Motor neuron (in vitro differentiated cells): ENCODE results near the gene NCS1. TPM values are rescaled to one million over a fixed set of nuclear protein-coding genes. Genes with fewer than 3 reads are reported as not detected.
A peak's percentile ranks its signal among the peaks of the same experiment; 100 is the strongest.

ENCODE experiments used
- ATAC-seq, 8 experiments: fragments of 200-7000 bp; cut with Tn5 transposase; replicated peaks in 6 of 8; 2 replicates each; pipeline ENCODE4 v1.8.0; 2021; ENCODE audit warnings: mild to moderate bottlenecking in 8 of 8, moderate library complexity in 8 of 8
- H3K27ac ChIP-seq, 2 donors: fragments of 250-450 bp; sonication (Bioruptor Pico); 2 replicates each; pipeline ENCODE4 v1.9.0; 2021; ENCODE audit warnings: antibody characterized with exemption in 2 of 2, mild to moderate bottlenecking in 2 of 2, moderate library complexity in 1 of 2
- H3K4me1 ChIP-seq, 2 donors: fragments of 250-450 bp; sonication (Bioruptor Pico); replicated peaks in 1 of 2; 2 replicates each; pipeline ENCODE4 v1.6.1; 2021; ENCODE audit warnings: antibody characterized with exemption in 2 of 2, mild to moderate bottlenecking in 2 of 2, moderate library complexity in 1 of 2
- H3K4me3 ChIP-seq, 5 donors: fragments of 250-450 bp; sonication (Bioruptor Pico); 2 replicates each; pipeline ENCODE4 v1.9.0; 2021; ENCODE audit warnings: antibody characterized with exemption in 5 of 5, mild to moderate bottlenecking in 5 of 5, moderate library complexity in 4 of 5
- WGBS, 10 experiments: fragments of 450-650 bp; shearing (Covaris generic); methylation state at CpG; one replicate each; pipeline ENCODE4 v1.0.0; 2022; 5-methylcytosine and 5-hydroxymethylcytosine counted together
- in situ Hi-C, 9 experiments: fragments of 400-800 bp; cut with MboI; loops; one replicate each; pipeline ENCODE4 v1.15.0; 2021; ENCODE audit warnings: low sequenced_read_pairs in 9 of 9, low pct_unique_long_range_greater_than_20kb in 2 of 9; ENCODE audit not compliant: unreplicated experiment in 9 of 9
- total RNA-seq, 8 experiments: library from RNA; unstranded; fragments of 300-600 nt; gene quantifications; 2 replicates each; pipeline versions ENCODE4 v1.2.3 to v1.2.4, GENCODE V29; 2022

NCS1 gene
- total RNA-seq, 8 experiments from 2014 or later: 11.2 to 104 (median 34.7) TPM

GRCh38 chr9:130260816-130261765 lies 88.9 kb downstream of the NCS1 start:
- Histone ChIP-seq H3K4me3 (no peak overlapping the region), H3K4me1 (peaks cover 2 to 3% of the 10 kb centered on the region in 2 donors), H3K27ac (no peak overlapping the region)
- in situ Hi-C loops: no loop called here
- no peak for ATAC-seq
- 0 to 88% (median 61%) methylated on average over 1 to 14 of the region's 16 CpGs for WGBS, 10 experiments

DNA sequence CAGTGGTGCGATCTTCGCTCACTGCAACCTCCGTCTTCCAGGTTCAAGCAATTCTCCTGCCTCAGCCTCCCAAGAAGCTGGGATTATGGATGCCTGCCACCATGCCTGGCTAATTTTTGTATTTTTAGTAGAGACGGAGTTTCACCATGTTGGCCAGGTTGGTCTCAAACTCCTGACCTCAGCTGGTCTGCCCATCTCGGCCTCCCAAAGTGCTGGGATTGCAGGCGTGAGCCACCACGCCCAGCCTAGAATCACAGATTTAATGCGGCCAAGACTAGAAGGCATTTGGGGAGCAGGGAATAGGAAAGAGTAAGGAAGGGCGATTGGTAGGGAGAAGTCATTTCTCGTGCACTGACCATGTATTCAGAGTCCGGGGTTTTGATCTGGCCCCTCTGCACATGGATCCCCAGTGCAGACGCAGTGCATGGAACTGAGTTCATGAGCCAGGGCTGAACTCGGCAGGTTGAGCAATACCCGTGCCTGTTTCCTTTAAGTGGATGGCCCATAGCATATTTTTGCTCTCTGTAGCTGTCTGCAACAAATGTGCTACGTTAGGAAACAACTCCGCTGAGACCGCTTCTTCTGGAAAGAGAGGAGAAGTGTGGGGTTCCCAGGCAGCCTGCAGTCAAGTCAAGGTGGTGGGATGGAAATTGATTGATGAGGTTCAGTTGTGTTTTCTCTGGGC lies 90.0 kb downstream of the NCS1 start:
- H3K27ac ChIP-seq: no peak overlapping the region
- ATAC-seq: no peak
- WGBS, 10 experiments: 68 to 100% (median 91%) methylated on average over 1 to 10 of the region's 17 CpGs; no CpG with 5 or more reads in 2 of the 10 experiments
- H3K4me1 ChIP-seq: peaks cover 3% of the 10 kb centered on the region in 2 donors
- in situ Hi-C loops: no loop called here
- H3K4me3 ChIP-seq: no peak overlapping the region

DNA sequence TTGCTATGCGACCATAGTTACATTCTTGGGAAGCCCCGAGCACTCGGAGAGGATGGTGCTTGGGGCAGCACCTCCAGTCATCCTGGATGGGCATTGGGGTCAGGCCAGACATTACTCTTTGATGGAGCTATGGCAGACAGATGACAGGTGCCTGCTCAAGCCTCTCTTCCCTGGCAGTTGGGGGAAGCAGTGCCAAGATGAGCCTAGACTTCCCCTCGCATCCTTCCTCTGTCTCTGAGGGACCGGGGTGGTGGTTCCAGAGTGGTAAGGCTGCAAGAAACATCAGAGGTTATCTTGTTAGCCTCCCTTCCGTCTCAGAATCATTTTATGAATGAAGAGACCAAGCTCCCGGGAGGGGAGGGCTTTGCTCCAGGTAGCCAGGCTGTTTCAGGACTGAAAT lies 90.6 kb downstream of the NCS1 start:
- ATAC-seq: no peak
- 53 to 86% (median 73%) methylated on average over 3 to 7 of the region's 7 CpGs; no CpG with 5 or more reads in 5 of the 10 experiments for WGBS, 10 experiments
- no peak overlapping the region for H3K4me3 ChIP-seq
- H3K27ac ChIP-seq: no peak overlapping the region
- H3K4me1 ChIP-seq: peaks cover 3% of the 10 kb centered on the region in 2 donors
- in situ Hi-C loops: no loop called here

GRCh38 chr9:130263601-130264413 lies 91.6 kb downstream of the NCS1 start:
- Histone ChIP-seq H3K4me1 (peaks cover 3% of the 10 kb centered on the region in 2 donors), H3K4me3 (no peak overlapping the region), H3K27ac (no peak overlapping the region)
- ATAC-seq: no peak
- in situ Hi-C loops: no loop called here
- 20 to 100% (median 53%) methylated on average over 1 to 5 of the region's 10 CpGs; no CpG with 5 or more reads in 3 of the 10 experiments for WGBS, 10 experiments

- in situ Hi-C loops: no loop called here
- no peak for ATAC-seq
- Histone ChIP-seq H3K4me3 (no peak overlapping the region), H3K27ac (no peak overlapping the region), H3K4me1 (peaks cover 3% of the 10 kb centered on the region in 2 donors)
- WGBS, 10 experiments: 63 to 100% (median 90%) methylated on average over 1 to 4 of the region's 18 CpGs; no CpG with 5 or more reads in 5 of the 10 experiments
Measured at GRCh38 chr9:130264414-130265350, 92.5 kb downstream of the NCS1 start.

DNA sequence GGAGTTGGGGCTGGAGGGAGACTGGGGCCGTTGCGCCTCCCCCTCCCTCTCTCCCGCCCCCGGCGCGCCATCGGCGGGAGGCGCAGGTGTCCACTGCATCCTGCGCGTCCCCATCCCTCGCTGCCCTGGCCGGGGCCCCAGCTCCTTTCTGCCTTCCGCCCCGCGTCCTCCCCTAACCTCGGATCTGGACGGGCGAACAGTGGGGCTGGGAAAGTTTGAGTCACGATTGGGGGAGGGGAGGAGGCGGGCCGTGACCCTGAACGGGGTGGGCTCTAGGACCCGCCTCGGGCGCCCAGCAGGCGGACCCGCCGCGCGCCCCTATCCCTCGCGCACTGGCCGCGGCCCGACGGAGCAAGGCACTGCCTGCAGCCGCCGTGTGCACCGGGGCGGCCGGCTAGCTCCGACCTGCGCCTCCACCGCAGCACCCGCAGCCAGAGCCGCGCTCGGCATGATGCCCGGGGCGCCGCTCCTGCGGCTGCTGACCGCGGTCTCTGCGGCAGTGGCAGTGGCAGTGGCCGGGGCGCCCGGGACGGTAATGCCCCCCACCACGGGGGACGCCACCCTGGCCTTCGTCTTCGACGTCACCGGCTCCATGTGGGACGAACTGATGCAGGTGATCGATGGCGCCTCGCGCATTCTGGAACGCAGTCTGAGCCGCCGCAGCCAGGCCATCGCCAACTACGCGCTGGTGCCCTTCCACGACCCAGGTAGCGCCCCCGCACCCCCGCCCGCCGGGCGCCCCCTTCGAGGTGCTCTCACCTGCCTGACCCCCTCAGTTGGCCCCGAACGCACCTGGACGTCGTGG lies 93.4 kb downstream of the NCS1 start, which contains the start of gene HMCN2:
HMCN2 (plus strand) TSS at position 330 of the 805 bp plus-strand sequence; CDS start at position 449, 119 bp downstream.
- peaks cover 3% of the 10 kb centered on the region in 2 donors for H3K4me1 ChIP-seq
- no peak within 1 kb of the TSS for H3K27ac ChIP-seq
- H3K4me3 ChIP-seq: peak within 1 kb of the TSS; percentile 25 to 42 (median 38)
- 0 to 2% methylated on average over 2 to 9 of the region's 89 CpGs; no CpG with 5 or more reads in 8 of the 10 experiments for WGBS, 10 experiments
- ATAC-seq: peak; percentile 45 to 95 (median 92)
- in situ Hi-C loops: no loop called here

- WGBS, 10 experiments: 49 to 100% (median 60%) methylated on average over 1 to 20 of the region's 41 CpGs; no CpG with 5 or more reads in 3 of the 10 experiments
- peak in 3 of 8 experiments; percentile 1 to 15 (median 8) for ATAC-seq
- in situ Hi-C loops: no loop called here
- peaks cover 0 to 3% of the 10 kb centered on the region in 2 donors for H3K4me1 ChIP-seq
- peak overlapping the region; percentile 25 to 42 (median 38) for H3K4me3 ChIP-seq
- no peak overlapping the region for H3K27ac ChIP-seq
Measured at GRCh38 chr9:130266236-130267098, 94.3 kb downstream of the NCS1 start.

DNA sequence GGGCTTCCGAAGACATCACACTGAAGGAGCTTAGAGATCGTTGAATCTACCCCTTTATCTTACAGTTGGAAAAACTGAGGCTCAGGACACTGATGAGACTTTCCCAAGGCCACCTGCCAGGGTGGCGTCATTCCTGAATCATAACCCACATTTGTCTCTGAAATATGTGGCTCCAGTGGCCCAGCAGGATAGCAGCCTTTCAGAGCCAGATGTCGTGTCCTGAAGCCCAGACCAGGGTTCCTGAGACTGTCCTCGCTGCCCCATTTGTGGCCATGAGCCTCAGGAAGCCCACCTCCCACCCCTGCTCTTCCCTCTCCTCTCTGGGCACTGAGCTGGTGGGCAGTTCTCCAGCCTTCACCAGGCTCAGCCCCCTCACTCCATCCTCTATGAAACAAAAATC lies 95.7 kb downstream of the NCS1 start:
- no peak overlapping the region for H3K27ac ChIP-seq
- ATAC-seq: no peak
- WGBS, 10 experiments: 70 to 100% (median 80%) methylated on average over 1 to 5 of the region's 5 CpGs; no CpG with 5 or more reads in 5 of the 10 experiments
- H3K4me3 ChIP-seq: no peak overlapping the region
- in situ Hi-C loops: no loop called here
- peaks cover 0 to 3% of the 10 kb centered on the region in 2 donors for H3K4me1 ChIP-seq

DNA sequence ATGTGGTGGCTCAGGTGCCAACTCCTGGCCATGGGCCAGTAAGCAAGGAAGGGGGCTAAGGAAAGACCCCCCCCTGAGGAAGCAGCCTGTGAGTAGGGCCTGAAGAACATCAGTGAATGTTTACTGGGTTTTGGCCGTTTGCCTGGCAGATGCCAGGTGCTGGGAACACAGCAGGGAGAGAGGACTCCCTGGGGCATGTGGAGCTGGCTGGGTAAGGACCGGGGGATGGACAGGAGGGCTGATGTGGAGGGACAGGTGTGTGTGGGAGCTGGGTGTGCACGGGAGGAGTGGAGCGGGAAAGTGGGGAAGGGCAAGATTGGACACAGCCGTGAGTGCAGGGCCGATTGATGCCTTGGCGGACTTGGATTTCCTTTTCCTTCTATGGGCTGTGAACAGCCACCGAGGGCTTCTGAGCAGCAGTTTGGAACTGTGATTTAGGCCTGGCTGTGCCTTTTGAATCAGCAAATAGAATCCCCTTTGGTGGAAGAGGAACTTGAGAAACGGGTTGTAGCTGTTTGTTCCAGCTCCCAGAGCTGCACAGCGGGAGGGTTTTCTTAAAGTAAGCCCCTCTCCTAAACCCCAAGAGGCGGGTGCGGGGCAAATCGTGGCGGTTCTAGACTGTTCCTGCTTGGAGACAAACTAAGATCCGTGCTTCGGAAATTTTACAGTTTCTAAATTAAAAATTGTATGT lies 96.5 kb downstream of the NCS1 start:
- Histone ChIP-seq H3K4me3 (no peak overlapping the region), H3K4me1 (peaks cover 0 to 3% of the 10 kb centered on the region in 2 donors), H3K27ac (no peak overlapping the region)
- WGBS, 10 experiments: 0 to 84% (median 60%) methylated on average over 2 to 14 of the region's 16 CpGs; no CpG with 5 or more reads in 1 of the 10 experiments
- ATAC-seq: peak in 1 of 8 experiments; percentile 36
- in situ Hi-C loops: no loop called here

GRCh38 chr9:130271473-130271872 lies 99.3 kb downstream of the NCS1 start:
- Histone ChIP-seq H3K27ac (no peak overlapping the region), H3K4me1 (peaks cover 2 to 5% of the 10 kb centered on the region in 2 donors), H3K4me3 (no peak overlapping the region)
- in situ Hi-C loops: no loop called here
- ATAC-seq: no peak
- 11 to 100% (median 68%) methylated on average over 2 to 6 of the region's 6 CpGs for WGBS, 10 experiments
